Type B pancreatic cell (in vitro differentiated cells): ENCODE results near the gene GLIS2. TPM values are rescaled to one million over a fixed set of nuclear protein-coding genes. Genes with fewer than 3 reads are reported as not detected.

Experiments
- DNase-seq: peaks from one replicate; pipeline ENCODE4 v3.0.0; 2021; ENCODE audit warnings: mixed read lengths; ENCODE audit not compliant: unreplicated experiment; ENCODE audit errors: extremely low spot score
- H3K27ac Mint-ChIP-seq: 2 replicates; pipeline ENCODE4 v1.8.0; 2021; ENCODE audit warnings: mild to moderate bottlenecking, mixed read lengths
- H3K27me3 Mint-ChIP-seq: 2 replicates; pipeline ENCODE4 v1.8.0; 2021; ENCODE audit warnings: mixed read lengths
- H3K36me3 Mint-ChIP-seq: 2 replicates; pipeline ENCODE4 v1.8.0; 2021; ENCODE audit warnings: mixed read lengths
- H3K4me1 Mint-ChIP-seq: one replicate; pipeline ENCODE4 v1.8.0; 2021; ENCODE audit warnings: mixed read lengths; ENCODE audit not compliant: unreplicated experiment
- H3K4me3 Mint-ChIP-seq: 2 replicates; pipeline ENCODE4 v1.8.0; 2021; ENCODE audit warnings: mild to moderate bottlenecking, mixed read lengths
- H3K9me3 Mint-ChIP-seq: 2 replicates; pipeline ENCODE4 v1.8.0; 2021; ENCODE audit warnings: mixed read lengths
- total RNA-seq: library from RNA; stranded (reverse); gene quantifications from 2 replicates; pipeline ENCODE4 v1.2.1, GENCODE V29; 2021; ENCODE audit warnings: low replicate concordance
- TF ChIP-seq, protein P1 (sequence below): fragments of 200-600 bp; sonication (generic); conservative IDR thresholded peaks from 2 replicates; pipeline ENCODE4 v1.5.0; 2021; ENCODE audit warnings: antibody characterized with exemption, mild to moderate bottlenecking

Gene GLIS2
- total RNA-seq, 1 donor from 2014 or later: 23.0 TPM

DNA sequence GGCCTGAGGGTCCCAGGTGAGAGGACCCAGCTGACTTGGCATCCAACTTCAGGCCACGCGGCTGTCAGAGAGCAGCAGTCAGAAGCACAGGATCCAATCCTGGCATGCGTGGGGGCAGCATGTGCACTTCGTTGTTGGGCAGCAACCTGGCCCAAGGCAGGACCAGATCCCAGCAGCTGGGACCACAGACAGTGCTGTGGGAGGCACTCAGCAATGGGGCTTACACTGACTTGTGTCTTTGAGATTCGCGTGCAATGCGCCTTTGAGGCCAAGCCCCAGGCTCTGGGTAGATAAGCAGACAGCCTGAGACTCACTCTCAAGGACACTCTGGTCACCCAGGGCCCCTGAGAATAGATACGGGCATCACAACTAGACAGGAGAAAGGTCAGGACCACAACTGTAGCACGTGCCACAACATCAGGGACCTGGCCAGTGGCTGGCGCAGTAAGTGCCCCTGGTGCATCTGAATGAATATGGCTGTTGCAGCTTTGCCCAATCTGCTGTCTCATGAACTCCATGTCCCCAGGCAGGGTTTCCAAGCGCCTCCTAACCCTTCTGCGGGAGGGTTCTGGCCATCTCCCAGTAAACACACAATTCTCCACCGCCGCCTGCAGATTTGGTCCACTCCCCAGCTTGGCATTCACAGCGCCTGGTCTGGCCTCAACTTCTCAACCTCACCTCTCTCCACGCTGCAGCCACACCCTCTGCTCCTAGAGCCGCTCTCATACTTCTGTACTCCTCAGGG is 32.1 kb downstream of the GLIS2 start:
- Mint-ChIP-seq H3K9me3 (no peaks in the 10 kb centered on the region), H3K27me3 (peaks cover 2% of the 10 kb centered on the region), H3K27ac (peak overlapping the region; percentile 57), H3K36me3 (no peaks in the 10 kb centered on the region), H3K4me1 (peaks cover 20% of the 10 kb centered on the region), H3K4me3 (peak overlapping the region; percentile 64)
- no peak for DNase-seq
- TF ChIP-seq, protein P1, sequence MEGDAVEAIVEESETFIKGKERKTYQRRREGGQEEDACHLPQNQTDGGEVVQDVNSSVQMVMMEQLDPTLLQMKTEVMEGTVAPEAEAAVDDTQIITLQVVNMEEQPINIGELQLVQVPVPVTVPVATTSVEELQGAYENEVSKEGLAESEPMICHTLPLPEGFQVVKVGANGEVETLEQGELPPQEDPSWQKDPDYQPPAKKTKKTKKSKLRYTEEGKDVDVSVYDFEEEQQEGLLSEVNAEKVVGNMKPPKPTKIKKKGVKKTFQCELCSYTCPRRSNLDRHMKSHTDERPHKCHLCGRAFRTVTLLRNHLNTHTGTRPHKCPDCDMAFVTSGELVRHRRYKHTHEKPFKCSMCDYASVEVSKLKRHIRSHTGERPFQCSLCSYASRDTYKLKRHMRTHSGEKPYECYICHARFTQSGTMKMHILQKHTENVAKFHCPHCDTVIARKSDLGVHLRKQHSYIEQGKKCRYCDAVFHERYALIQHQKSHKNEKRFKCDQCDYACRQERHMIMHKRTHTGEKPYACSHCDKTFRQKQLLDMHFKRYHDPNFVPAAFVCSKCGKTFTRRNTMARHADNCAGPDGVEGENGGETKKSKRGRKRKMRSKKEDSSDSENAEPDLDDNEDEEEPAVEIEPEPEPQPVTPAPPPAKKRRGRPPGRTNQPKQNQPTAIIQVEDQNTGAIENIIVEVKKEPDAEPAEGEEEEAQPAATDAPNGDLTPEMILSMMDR: no peak

DNA sequence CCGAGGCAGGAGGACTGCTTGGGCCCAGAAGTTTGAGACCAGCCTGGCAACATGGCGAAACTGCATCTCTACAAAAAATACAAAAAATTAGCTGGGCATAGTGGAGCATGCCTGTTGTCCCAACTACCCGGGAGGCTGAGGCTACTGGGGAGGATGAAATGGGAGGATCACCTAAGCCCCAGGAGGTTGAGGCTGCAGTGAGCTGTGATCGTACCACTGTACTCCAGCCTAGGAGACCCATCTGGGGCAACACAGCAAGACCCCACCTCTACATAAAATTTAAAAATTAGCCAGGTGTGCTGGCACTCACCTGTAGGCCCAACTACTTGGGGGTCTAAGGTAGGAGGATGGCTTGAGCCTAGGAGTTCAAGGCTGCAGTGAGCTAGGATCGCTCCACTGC is 33.5 kb downstream of the GLIS2 start:
- H3K27me3 Mint-ChIP-seq: no peaks in the 10 kb centered on the region
- H3K4me3 Mint-ChIP-seq: no peak overlapping the region
- TF ChIP-seq, protein P1: no peak

DNA sequence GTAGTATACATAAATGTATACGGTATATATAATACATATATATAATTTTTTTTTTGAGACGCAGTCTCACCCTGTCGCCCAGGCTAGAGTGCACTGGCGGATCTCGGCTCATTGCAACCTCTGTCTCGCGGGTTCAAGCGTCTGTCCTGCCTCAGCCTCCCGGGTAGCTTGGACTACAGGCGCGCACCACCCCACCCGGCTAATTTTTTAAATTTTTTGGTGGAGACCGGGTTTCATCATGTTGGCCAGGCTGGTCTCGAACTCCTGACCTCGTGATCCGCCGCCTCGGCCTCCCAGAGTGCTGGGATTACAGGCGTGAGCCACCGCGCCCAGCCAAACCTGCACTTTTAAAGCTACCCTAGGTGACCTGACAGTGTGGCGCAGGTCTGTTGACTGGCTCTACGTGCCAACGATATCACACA is 34.5 kb downstream of the GLIS2 start:
- no peak for DNase-seq
- Mint-ChIP-seq H3K27ac (peak overlapping the region; percentile 90), H3K4me1 (peaks cover 16% of the 10 kb centered on the region), H3K4me3 (peak overlapping the region; percentile 96), H3K36me3 (no peaks in the 10 kb centered on the region), H3K9me3 (no peaks in the 10 kb centered on the region), H3K27me3 (no peaks in the 10 kb centered on the region)
- TF ChIP-seq, protein P1: no peak

More for the DNA sequence above, 33.5 kb downstream of the GLIS2 start:
- DNase-seq: no peak
- H3K27ac Mint-ChIP-seq: no peak overlapping the region
- H3K9me3 Mint-ChIP-seq: no peaks in the 10 kb centered on the region
- no peaks in the 10 kb centered on the region for H3K36me3 Mint-ChIP-seq
- peaks cover 16% of the 10 kb centered on the region for H3K4me1 Mint-ChIP-seq

DNA sequence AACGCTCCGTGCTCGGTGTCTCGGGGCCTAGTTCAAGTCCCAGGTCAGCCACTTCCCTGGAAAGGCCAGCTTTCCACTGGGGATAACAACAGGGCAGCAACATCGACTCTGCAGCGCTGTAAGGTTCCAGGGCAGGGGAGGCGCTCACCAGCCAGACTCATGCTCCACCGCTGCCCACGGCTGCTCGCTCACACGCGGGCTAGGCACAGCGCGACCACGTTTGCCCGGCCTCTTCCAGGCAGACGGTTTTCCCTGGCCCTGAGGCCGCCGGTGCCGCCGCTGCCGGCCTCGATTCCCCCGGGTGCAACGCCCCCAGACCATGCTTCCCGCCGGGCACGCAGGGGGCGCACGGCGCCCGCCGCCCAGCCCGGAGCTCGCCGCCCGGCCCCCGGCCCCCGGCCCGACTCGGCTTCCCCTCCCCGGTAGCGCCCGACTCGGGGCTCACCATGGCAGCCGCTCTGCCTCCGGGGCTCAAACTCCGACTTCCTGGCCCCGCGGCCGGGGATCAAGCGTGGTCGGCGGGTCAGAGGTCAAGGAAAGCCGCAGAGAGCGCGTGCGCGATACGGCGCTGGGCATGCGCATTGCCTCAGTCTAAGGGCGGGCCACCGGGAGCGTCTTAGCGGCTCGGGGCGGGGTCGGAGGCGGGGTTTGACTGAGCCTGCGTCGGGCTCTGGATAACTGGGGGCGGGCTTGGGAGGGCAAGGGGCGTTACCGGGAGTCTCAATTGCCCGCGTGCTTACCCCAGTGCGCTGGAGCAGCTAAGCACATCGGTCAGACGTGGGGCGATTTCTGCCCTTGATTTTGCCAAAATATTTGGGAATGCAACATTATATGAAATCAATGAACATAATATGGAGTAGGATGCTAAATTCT is 35.2 kb downstream of the GLIS2 start, which contains the start of gene PAM16:
TSS of gene PAM16 (minus strand) at position 535 of the 873 bp plus-strand sequence. CDS start at position 448, 87 bp downstream.
- Mint-ChIP-seq H3K9me3 (no peaks in the 10 kb centered on the region), H3K27me3 (no peaks in the 10 kb centered on the region), H3K36me3 (no peaks in the 10 kb centered on the region), H3K4me3 (peak within 1 kb of the TSS; percentile 96), H3K27ac (peak within 1 kb of the TSS; percentile 90), H3K4me1 (peaks cover 16% of the 10 kb centered on the region)
- TF ChIP-seq, protein P1: peak; percentile 37
- DNase-seq: peak; percentile 98

DNA sequence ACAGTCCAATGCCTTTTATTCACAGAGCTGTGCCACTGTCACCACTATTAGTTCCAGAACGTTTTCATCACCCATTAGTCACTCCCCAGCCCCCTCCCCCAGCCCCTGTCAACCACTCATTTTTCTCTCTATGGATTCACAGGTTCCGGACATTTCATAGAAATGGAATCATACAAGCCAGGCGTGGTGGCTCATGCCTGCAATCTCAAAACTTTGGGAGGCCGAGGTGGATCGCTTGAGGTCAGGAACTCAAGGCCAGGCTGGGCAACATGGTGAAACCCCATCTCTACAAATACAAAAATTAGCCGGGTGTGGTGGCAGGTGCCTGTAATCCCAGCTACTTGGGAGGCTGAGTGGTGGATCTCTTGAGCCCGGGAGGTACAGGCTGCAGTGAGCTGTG is 36.0 kb downstream of the GLIS2 start:
- TF ChIP-seq, protein P1: no peak
- H3K36me3 Mint-ChIP-seq: no peaks in the 10 kb centered on the region
- no peaks in the 10 kb centered on the region for H3K27me3 Mint-ChIP-seq
- peaks cover 16% of the 10 kb centered on the region for H3K4me1 Mint-ChIP-seq
- no peak for DNase-seq
- peak overlapping the region; percentile 90 for H3K27ac Mint-ChIP-seq
- H3K9me3 Mint-ChIP-seq: no peaks in the 10 kb centered on the region
- H3K4me3 Mint-ChIP-seq: peak overlapping the region; percentile 96
